Endodermal cell (in vitro differentiated cells): Measurements from ENCODE around the gene SENP5. TPM values are rescaled to one million over a fixed set of nuclear protein-coding genes. Genes with fewer than 3 reads are reported as not detected.

Experiments used
- DNase-seq: peaks from one replicate; pipeline ENCODE4 v3.0.0-alpha.2; 2017
- H3K27ac ChIP-seq: 2 replicates; pipeline ENCODE4 v1.5.1; 2013; ENCODE audit warnings: mild to moderate bottlenecking, low read depth, low read length, moderate library complexity
- H3K27me3 ChIP-seq: 2 replicates; pipeline ENCODE4 v1.6.1; 2013; ENCODE audit warnings: mild to moderate bottlenecking, low read length, moderate library complexity; ENCODE audit not compliant: insufficient read depth, control insufficient read depth, poor library complexity, severe bottlenecking
- H3K36me3 ChIP-seq: 2 replicates; pipeline ENCODE4 v1.7.0; 2013; ENCODE audit warnings: mild to moderate bottlenecking, low read length, moderate library complexity; ENCODE audit not compliant: control insufficient read depth, insufficient read depth
- H3K4me1 ChIP-seq: one replicate; pipeline ENCODE4 v1.7.0; 2013; ENCODE audit warnings: low read length; ENCODE audit not compliant: control insufficient read depth, insufficient read depth
- H3K4me3 ChIP-seq: 2 replicates; pipeline ENCODE4 v1.5.1; 2013; ENCODE audit warnings: mild to moderate bottlenecking, low read length, moderate library complexity
- H3K9ac ChIP-seq: 2 replicates; pipeline ENCODE4 v1.6.1; 2013; ENCODE audit warnings: mild to moderate bottlenecking, low read length, moderate library complexity; ENCODE audit not compliant: poor library complexity, severe bottlenecking; ENCODE audit errors: extremely low read depth
- H3K9me3 ChIP-seq: 2 replicates; pipeline ENCODE4 v1.6.1; 2013; ENCODE audit warnings: mild to moderate bottlenecking, low read length, moderate library complexity; ENCODE audit not compliant: control insufficient read depth
- H3K27ac Mint-ChIP-seq: 2 replicates; pipeline ENCODE4 v1.8.0; 2020; ENCODE audit warnings: mixed read lengths
- H3K27me3 Mint-ChIP-seq: 2 replicates; pipeline ENCODE4 v1.8.0; 2021; ENCODE audit warnings: mild to moderate bottlenecking, mixed read lengths; ENCODE audit not compliant: insufficient read depth
- H3K36me3 Mint-ChIP-seq: 2 replicates; pipeline ENCODE4 v1.8.0; 2020; ENCODE audit warnings: low read depth, mixed read lengths
- H3K4me1 Mint-ChIP-seq: 2 replicates; pipeline ENCODE4 v1.8.0; 2020; ENCODE audit warnings: mixed read lengths
- H3K4me3 Mint-ChIP-seq: 2 replicates; pipeline ENCODE4 v1.8.0; 2020; ENCODE audit warnings: mild to moderate bottlenecking, moderate library complexity, mixed read lengths
- H3K9me3 Mint-ChIP-seq: 2 replicates; pipeline ENCODE4 v1.8.0; 2020; ENCODE audit warnings: mild to moderate bottlenecking, mixed read lengths
- CTCF ChIP-seq: fragments of 200-600 bp; sonication (generic); conservative IDR thresholded peaks from 2 replicates; pipeline ENCODE4 v1.5.0; 2021; ENCODE audit warnings: antibody characterized with exemption, mild to moderate bottlenecking
- WGBS, 2 experiments: methylation state at CpG; one replicate each; pipeline versions ENCODE4 v1.1.5 to v1.1.7; 2013; ENCODE audit warnings: missing lambda C conversion rate in 2 of 2, mixed read lengths in 1 of 2; ENCODE audit not compliant: insufficient coverage in 1 of 2, insufficient read length in 1 of 2; 5-methylcytosine and 5-hydroxymethylcytosine counted together
- total RNA-seq, 2 donors: library from RNA; stranded (reverse); fragmentation: NEBNext Ultra II Directional in 1 of 2; extraction: Animal tissue kit (Norgen Biotek cat#: 25700) in 1 of 2; gene quantifications; 2 replicates in 1 of 2; 3 replicates in 1 of 2; pipeline ENCODE4 v1.2.1, GENCODE V29; 2021

SENP5 gene
- total RNA-seq, 2 donors from 2014 or later: 35.2 to 44.3 TPM

DNA sequence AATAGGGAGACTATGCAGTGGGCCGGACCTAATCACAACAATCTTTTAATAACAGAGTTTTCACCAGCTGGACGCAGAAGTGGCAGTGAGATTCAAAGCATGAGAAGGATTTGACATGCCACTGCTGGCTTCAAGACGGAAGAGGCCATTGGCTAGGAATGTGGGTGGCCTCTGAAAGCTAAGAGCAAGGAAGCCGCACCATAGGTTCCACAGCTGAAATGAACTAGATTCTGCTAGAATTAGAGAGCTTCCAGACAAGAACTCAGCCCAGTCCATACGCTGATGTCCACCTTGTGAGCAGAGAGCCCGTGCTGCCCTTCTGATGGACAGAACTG lies 81.5 kb downstream of the SENP5 start:
- no peaks in the 10 kb centered on the region for H3K4me1 ChIP-seq
- no peak overlapping the region for H3K4me3 ChIP-seq
- H3K27ac ChIP-seq: no peak overlapping the region
- Mint-ChIP-seq H3K4me1 (peaks cover 4% of the 10 kb centered on the region), H3K36me3 (peaks cover 2% of the 10 kb centered on the region), H3K27me3 (peaks cover 37% of the 10 kb centered on the region), H3K4me3 (no peak overlapping the region), H3K27ac (no peak overlapping the region), H3K9me3 (no peaks in the 10 kb centered on the region)
- DNase-seq: no peak
- no peaks in the 10 kb centered on the region for H3K9me3 ChIP-seq
- H3K36me3 ChIP-seq: peaks cover 3% of the 10 kb centered on the region
- H3K9ac ChIP-seq: no peak overlapping the region
- 84 to 88% methylated on average over 5 to 6 of the region's 6 CpGs for WGBS, 2 experiments
- peaks cover 48% of the 10 kb centered on the region for H3K27me3 ChIP-seq
- no peak for TF ChIP-seq CTCF

GRCh38 chr3:196949750-196950149 lies 82.0 kb downstream of the SENP5 start:
- WGBS, 2 experiments: 90 to 95% methylated on average over 5 to 6 of the region's 6 CpGs
- DNase-seq: no peak

GRCh38 chr3:196951371-196951770 lies 83.7 kb downstream of the SENP5 start:
- WGBS, 2 experiments: 90 to 97% methylated on average over 3 of the region's 3 CpGs
- Mint-ChIP-seq H3K36me3 (no peaks in the 10 kb centered on the region), H3K27me3 (peaks cover 39% of the 10 kb centered on the region), H3K27ac (no peak overlapping the region), H3K4me1 (no peaks in the 10 kb centered on the region), H3K4me3 (no peak overlapping the region), H3K9me3 (no peaks in the 10 kb centered on the region)
- H3K27me3 ChIP-seq: peaks cover 59% of the 10 kb centered on the region
- no peak overlapping the region for H3K27ac ChIP-seq
- no peaks in the 10 kb centered on the region for H3K9me3 ChIP-seq
- no peaks in the 10 kb centered on the region for H3K4me1 ChIP-seq
- DNase-seq: no peak
- H3K36me3 ChIP-seq: no peaks in the 10 kb centered on the region
- no peak overlapping the region for H3K9ac ChIP-seq
- no peak for TF ChIP-seq CTCF
- H3K4me3 ChIP-seq: no peak overlapping the region

More at GRCh38 chr3:196949750-196950149, 82.0 kb downstream of the SENP5 start:
- H3K36me3 Mint-ChIP-seq: peaks cover 2% of the 10 kb centered on the region
- H3K4me3 ChIP-seq: no peak overlapping the region
- no peaks in the 10 kb centered on the region for H3K9me3 Mint-ChIP-seq
- H3K4me1 Mint-ChIP-seq: no peaks in the 10 kb centered on the region
- no peak overlapping the region for H3K27ac Mint-ChIP-seq
- TF ChIP-seq CTCF: no peak
- H3K9me3 ChIP-seq: no peaks in the 10 kb centered on the region
- H3K4me3 Mint-ChIP-seq: no peak overlapping the region
- H3K27me3 Mint-ChIP-seq: peaks cover 39% of the 10 kb centered on the region
- peaks cover 53% of the 10 kb centered on the region for H3K27me3 ChIP-seq
- H3K36me3 ChIP-seq: peaks cover 3% of the 10 kb centered on the region
- H3K4me1 ChIP-seq: no peaks in the 10 kb centered on the region
- no peak overlapping the region for H3K9ac ChIP-seq
- no peak overlapping the region for H3K27ac ChIP-seq
